ENCODE data around the gene RCL1.

RCL1 gene

DNA sequence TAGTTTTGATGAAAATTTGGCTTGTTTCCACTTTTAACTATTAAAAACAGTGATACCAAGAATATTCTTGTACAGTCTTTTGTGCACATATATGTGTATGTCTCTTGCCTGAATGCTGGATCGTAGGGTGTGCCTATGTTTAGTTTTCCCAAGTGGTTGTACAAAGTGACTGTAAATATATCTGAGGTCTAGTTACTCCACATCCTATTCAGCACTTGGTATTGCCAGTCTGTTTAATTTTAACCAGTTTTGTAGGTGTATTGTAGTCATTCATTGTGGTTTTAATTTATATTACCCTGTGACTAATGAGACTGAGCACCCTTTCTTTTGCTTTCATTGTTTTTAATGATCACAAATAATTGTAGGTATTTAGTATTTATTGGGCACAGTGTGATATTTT is 17.8 kb downstream of the RCL1 start:
- Histone ChIP-seq H3K4me2 (no peak overlapping the region), H3K9me3 (peaks cover 85% of the 10 kb centered on the region), H3K9ac (no peak overlapping the region), H3K27ac (no peak overlapping the region), H3K36me3 (peaks cover 11% of the 10 kb centered on the region; the same call in 1 of the 2 replicates), H3K4me3 (no peak overlapping the region), H4K20me1 (peaks cover 49% of the 10 kb centered on the region), H3K27me3 (no peaks in the 10 kb centered on the region), H3K4me1 (peaks cover 14% of the 10 kb centered on the region; the same call in 1 of the 2 replicates)
- TF ChIP-seq Cebpa-rat (IDR thresholded peaks at IDR 0.05): no peak

DNA sequence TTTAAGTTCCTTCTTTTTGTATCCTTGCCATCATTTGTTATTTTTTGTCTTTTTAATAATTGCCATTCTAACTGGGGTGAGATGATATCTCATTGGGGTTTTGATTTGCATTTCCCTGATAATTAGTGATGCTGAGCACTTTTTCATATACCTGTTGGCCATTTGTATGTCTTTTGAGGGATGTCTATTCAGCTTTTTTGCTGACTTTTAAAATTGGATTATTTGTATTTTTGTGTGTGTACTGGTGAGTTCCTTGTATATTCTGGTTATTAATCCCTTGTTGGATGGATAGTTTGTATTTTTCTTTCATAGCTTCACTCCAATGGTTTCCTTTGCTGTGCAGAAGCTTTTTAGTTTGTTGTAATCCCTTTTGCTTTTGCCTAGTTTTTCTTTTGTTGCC is 19.1 kb downstream of the RCL1 start:
- no peak for TF ChIP-seq Cebpa-rat (IDR thresholded peaks at IDR 0.05)
- Histone ChIP-seq H3K27ac (no peak overlapping the region), H3K4me2 (no peak overlapping the region), H3K9ac (no peak overlapping the region), H3K4me1 (peaks cover 17% of the 10 kb centered on the region; the same call in 1 of the 2 replicates), H4K20me1 (peaks cover 54% of the 10 kb centered on the region), H3K27me3 (no peaks in the 10 kb centered on the region), H3K9me3 (peaks cover 76% of the 10 kb centered on the region), H3K4me3 (no peak overlapping the region), H3K36me3 (peaks cover 10% of the 10 kb centered on the region; the same call in 1 of the 2 replicates)

DNA sequence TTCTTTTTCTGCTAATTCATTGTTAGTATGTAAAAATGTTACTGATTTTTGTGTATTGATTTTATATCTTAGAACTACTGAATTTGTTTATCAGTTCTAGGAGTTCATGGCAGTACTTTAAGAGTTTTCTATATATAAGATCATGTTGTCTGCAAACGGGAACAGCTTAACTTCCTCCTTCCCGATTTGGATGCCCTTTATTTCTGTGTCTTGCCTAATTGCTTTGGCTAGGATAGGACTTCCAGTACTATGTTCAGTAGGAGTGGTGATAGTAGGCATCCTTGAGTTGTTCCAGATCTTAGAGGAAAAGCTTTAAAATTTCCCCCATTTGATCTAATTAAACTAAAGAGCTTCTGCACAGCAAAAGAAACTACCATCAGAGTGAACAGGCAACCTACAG is 20.1 kb downstream of the RCL1 start:
- Histone ChIP-seq H3K4me1 (peaks cover 17% of the 10 kb centered on the region; the same call in 1 of the 2 replicates), H3K9me3 (peaks cover 72% of the 10 kb centered on the region), H3K27me3 (no peaks in the 10 kb centered on the region), H3K9ac (no peak overlapping the region), H3K36me3 (peaks cover 9% of the 10 kb centered on the region; the same call in 1 of the 2 replicates), H3K27ac (no peak overlapping the region), H3K4me3 (no peak overlapping the region), H3K4me2 (no peak overlapping the region), H4K20me1 (peaks cover 60% of the 10 kb centered on the region)
- no peak for TF ChIP-seq Cebpa-rat (IDR thresholded peaks at IDR 0.05)

DNA sequence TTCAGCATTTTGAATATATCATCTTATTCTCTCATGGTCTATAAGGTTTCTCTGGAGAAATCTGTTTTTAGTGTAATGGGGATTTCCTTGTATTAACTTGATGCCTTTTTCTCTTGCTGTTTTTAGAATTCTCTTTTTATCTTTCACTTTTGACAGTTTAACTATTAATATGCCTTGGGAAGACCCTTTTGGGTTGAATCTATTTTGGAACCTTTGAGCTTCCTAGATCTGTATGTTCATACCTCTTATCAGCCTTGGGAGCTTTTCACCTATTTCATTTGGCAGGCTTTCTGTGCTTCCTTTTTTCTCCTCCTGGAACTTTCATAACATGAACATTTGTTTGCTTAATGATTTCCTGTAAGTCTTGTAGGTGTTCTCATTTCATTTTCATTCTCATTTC is 22.2 kb downstream of the RCL1 start:
- Histone ChIP-seq H4K20me1 (peaks cover 70% of the 10 kb centered on the region; the same call in 1 of the 2 replicates), H3K9me3 (peaks cover 55% of the 10 kb centered on the region), H3K4me3 (no peak overlapping the region), H3K27me3 (no peaks in the 10 kb centered on the region), H3K36me3 (0 out of 2 replicates have a peak, but pooled peaks cover 4% of the 10 kb centered on the region), H3K9ac (no peak overlapping the region), H3K4me2 (peak overlapping the region; percentile 29), H3K27ac (no peak overlapping the region), H3K4me1 (peaks cover 17% of the 10 kb centered on the region; the same call in 1 of the 2 replicates)
- TF ChIP-seq Cebpa-rat (IDR thresholded peaks at IDR 0.05): no peak

DNA sequence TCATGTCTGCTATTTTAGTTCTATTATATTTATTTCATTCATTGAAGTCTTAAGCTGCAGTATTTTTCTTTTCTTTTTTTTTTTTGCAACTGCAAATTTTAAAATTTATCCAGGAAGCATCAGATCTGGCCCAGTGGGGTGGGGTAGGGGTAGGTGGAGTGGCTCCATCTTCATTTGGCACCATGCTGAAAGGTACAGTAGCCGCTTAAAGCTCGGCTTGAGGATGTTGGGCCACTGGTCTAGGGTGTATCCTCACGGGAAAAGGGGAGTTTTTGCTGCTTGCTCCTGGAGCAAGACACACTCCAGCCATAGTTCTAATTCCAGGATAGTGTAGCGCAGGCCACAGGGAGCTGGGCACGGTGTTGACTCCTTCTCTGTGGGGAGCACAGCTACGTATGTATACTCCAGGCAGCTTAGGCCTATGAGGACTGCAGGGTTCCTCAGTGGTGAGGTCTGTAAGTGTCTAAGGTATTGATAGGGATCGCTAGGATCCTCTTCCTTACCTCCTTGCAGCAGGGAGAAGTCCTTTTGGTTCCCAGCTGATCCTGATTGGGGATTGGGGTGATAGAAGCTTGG is 22.7 kb downstream of the RCL1 start:
- Histone ChIP-seq H3K4me1 (peaks cover 17% of the 10 kb centered on the region; the same call in 1 of the 2 replicates), H3K9ac (no peak overlapping the region), H3K27ac (no peak overlapping the region), H3K36me3 (0 out of 2 replicates have a peak, but pooled peaks cover 4% of the 10 kb centered on the region), H3K4me2 (peak overlapping the region; percentile 29; the same call in 1 of the 2 replicates), H3K4me3 (no peak overlapping the region), H3K27me3 (no peaks in the 10 kb centered on the region), H4K20me1 (peaks cover 72% of the 10 kb centered on the region; the same call in 1 of the 2 replicates), H3K9me3 (peaks cover 49% of the 10 kb centered on the region)
- no peak for TF ChIP-seq Cebpa-rat (IDR thresholded peaks at IDR 0.05)

DNA sequence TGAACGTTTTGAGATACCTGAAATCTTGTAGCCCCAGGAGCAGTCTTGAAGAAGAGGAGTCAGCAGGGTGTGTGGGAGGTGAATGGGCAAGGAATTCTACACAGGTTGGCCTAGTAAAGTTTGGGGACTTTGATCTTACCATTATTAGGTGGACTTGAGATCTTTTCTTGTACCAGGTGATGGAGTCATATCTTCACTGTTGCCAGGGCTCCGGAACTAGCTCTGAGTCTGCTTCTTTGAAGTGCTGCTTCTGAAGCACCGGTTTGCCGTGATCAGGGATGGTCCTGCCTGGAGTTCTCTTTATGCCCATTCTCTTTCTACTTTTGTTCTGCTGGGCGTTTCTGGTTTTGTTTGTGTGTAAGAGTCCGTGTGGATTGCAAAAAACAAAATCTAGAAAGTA is 27.4 kb downstream of the RCL1 start:
- H3K27me3 ChIP-seq: no peaks in the 10 kb centered on the region
- peaks cover 4% of the 10 kb centered on the region; the same call in 1 of the 2 replicates for H3K36me3 ChIP-seq
- no peak overlapping the region for H3K4me3 ChIP-seq
- peaks cover 82% of the 10 kb centered on the region for H4K20me1 ChIP-seq
- H3K9me3 ChIP-seq: peaks cover 12% of the 10 kb centered on the region
- no peak overlapping the region for H3K9ac ChIP-seq
- H3K4me2 ChIP-seq: no peak overlapping the region
- no peak overlapping the region for H3K27ac ChIP-seq
- TF ChIP-seq Cebpa-rat (IDR thresholded peaks at IDR 0.05): no peak
- peaks cover 17% of the 10 kb centered on the region for H3K4me1 ChIP-seq

DNA sequence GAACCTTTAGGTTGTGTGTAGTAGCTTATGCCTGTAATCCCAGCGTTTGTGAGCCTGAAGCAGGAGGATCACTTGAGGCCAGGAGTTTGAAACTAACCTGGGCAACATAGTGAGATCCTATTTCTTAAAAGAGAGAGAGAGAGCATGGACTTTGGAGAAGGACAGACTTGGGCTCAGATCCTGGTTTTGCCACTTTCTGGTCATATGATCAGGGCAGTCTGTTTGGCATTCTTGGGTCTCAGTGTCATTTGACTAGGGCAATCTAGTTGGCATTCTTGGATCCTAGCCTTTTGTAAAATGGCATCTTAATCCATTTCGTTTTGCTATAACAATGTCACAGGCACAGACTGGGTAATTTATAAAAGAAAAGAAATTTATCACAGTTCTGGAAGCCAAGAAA is 28.4 kb downstream of the RCL1 start:
- H3K4me3 ChIP-seq: no peak overlapping the region
- H3K4me2 ChIP-seq: no peak overlapping the region
- peaks cover 10% of the 10 kb centered on the region for H3K4me1 ChIP-seq
- no peaks in the 10 kb centered on the region for H3K27me3 ChIP-seq
- H3K36me3 ChIP-seq: peaks cover 9% of the 10 kb centered on the region
- peaks cover 7% of the 10 kb centered on the region; the same call in 1 of the 2 replicates for H3K9me3 ChIP-seq
- no peak for TF ChIP-seq Cebpa-rat (IDR thresholded peaks at IDR 0.05)
- no peak overlapping the region for H3K9ac ChIP-seq
- peaks cover 82% of the 10 kb centered on the region for H4K20me1 ChIP-seq
- no peak overlapping the region for H3K27ac ChIP-seq

DNA sequence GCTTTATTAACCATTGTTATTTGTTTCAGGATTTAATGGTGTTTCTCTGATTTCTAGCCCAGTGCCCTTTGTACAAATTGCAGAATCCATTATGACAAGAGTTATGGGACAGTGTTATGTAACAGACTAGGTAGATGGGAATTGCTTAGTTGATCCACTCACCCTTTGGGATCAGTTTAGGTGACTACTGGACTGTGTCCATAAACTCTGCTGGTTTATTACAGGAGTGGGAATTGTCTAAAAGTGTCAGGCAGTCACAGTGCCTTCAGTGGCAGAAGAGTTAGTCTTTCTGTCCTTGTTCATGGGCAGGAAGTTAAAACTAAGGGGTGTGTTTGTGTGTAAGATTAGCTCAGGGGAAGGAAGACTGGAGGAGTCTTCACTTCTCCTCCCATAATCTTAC is 29.3 kb downstream of the RCL1 start:
- no peak overlapping the region for H3K4me3 ChIP-seq
- H3K36me3 ChIP-seq: peaks cover 18% of the 10 kb centered on the region
- H3K9me3 ChIP-seq: peaks cover 7% of the 10 kb centered on the region; the same call in 1 of the 2 replicates
- H3K4me1 ChIP-seq: peaks cover 10% of the 10 kb centered on the region
- peaks cover 90% of the 10 kb centered on the region for H4K20me1 ChIP-seq
- H3K27ac ChIP-seq: no peak overlapping the region
- H3K9ac ChIP-seq: no peak overlapping the region
- H3K4me2 ChIP-seq: 0 out of 2 replicates have a peak overlapping the region, but pooled peaks have one; percentile 10
- TF ChIP-seq Cebpa-rat (IDR thresholded peaks at IDR 0.05): no peak
- no peaks in the 10 kb centered on the region for H3K27me3 ChIP-seq

DNA sequence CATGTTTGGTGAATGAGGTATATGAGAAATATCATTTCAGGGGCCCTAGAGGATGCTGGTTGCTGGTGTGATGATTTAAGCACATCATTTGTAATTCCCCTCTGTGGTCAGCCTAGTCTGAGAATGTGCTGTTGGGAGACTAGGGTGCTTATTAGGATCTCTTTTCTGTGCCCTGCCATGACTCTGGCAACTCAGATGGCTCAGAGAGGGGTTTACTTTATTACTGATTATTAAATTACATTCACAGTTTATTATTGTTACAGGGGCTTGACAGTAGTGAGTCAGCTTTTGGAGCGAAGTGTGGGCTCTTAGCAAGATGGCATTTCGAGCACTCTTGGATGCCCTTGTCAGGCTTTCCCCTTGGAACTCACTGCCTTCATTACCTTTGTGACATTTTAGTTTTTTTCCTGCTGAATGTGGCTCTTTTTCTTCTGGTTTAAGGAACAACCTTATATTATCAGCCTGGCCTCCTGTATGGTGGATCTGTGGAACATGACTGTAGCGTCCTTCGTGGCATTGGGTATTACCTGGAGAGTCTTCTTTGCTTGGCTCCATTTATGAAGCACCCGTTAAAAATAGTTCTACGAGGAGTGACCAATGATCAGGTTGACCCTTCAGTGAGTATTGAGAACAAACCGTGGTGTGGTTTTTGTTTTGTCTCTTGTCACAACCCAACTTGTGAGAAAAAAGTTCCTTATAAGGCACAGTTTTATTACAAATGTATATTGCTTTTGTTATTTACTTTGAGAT is 33.8 kb downstream of the RCL1 start:
- Histone ChIP-seq H3K9ac (no peak overlapping the region), H3K27ac (no peak overlapping the region), H3K36me3 (peaks cover 49% of the 10 kb centered on the region), H4K20me1 (peaks cover 84% of the 10 kb centered on the region), H3K27me3 (no peaks in the 10 kb centered on the region), H3K4me2 (no peak overlapping the region), H3K9me3 (no peaks in the 10 kb centered on the region), H3K4me3 (no peak overlapping the region), H3K4me1 (peaks cover 9% of the 10 kb centered on the region)
- no peak for TF ChIP-seq Cebpa-rat (IDR thresholded peaks at IDR 0.05)

DNA sequence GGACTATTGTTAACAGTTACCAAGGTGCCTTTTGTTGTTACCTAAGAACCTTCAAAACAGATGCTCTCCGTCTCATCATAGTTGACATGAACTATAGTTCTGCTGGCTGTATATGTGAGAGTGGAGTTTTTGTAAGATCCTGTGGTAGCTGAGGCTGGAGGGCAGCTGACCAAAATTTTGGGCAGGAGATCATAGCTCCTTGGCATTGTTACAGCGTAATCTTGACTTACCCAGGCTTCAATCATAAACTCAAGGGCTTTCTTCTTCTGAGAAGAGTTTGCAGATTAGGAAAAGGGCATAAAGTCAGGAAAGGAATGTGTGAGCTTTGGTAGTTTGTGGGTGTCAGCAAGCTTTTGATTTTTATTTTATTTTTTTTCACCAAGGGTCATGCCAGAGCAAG is 34.5 kb downstream of the RCL1 start:
- Histone ChIP-seq H3K36me3 (peaks cover 56% of the 10 kb centered on the region), H3K27ac (no peak overlapping the region), H4K20me1 (peaks cover 84% of the 10 kb centered on the region), H3K9me3 (no peaks in the 10 kb centered on the region), H3K4me1 (peaks cover 3% of the 10 kb centered on the region), H3K27me3 (no peaks in the 10 kb centered on the region), H3K4me3 (no peak overlapping the region), H3K4me2 (no peak overlapping the region), H3K9ac (no peak overlapping the region)
- TF ChIP-seq Cebpa-rat (IDR thresholded peaks at IDR 0.05): no peak

All from BLaER1 (cell line).